Measurements from ENCODE around the gene TPRN. TPM values are rescaled to one million over a fixed set of nuclear protein-coding genes. Genes with fewer than 3 reads are reported as not detected.
A peak's percentile ranks its signal among the peaks of the same experiment; 100 is the strongest.

The TPRN gene
- total and polyA plus RNA-seq, 3 experiments from 2014 or later, result 0.76 to 15.1 (median 14.1) TPM

DNA sequence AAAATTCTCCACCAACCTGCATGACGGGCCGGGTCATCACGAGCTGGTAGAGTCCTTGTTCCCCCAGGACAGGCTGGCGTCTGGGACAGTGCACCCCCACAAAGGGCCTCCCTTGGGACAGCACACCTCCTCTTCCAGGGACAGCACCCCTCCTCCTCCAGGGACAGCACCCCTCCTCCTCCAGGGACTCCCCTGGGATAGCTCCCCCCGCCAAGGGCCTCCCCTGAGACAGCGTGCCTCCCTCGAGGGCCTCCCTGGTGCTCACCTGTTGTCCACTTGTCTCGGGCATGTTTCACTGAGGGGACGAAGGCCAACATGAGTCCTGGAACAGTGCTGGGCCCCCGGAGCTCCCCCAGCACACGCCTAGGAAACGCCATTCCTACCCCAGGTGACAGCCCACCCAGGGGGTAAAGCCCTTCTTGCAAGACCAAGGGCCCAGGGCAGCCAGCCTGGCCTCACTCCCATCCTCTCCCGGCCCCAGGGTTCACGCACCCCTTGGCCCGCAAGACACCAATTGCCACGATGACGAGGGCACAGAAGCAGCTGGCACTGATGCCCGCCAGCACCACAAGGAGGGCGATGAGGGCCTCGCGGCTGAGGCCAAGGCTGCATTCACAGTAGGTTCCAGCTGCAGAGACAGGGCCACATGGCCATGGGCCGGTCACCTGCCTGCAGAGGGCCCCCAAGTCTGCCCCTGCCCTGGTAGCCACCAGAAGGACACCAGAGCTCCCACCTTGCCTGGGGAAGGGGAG lies 29.2 kb downstream of the TPRN start:
- CTCF ChIA-PET, result no interaction called here
- POLR2A ChIA-PET, result no interaction called here
- H3K27me3 ChIP-seq (ENCODE audit: insufficient read depth, low read length, poor library complexity, severe bottlenecking), result peaks cover 21% of the 10 kb centered on the region
- H3K4me3 ChIP-seq (ENCODE audit: low read length), result no peak overlapping the region
- no peak overlapping the region for H3K27ac ChIP-seq (ENCODE audit: low read depth, low read length)
- H3K4me1 Mint-ChIP-seq, result peaks cover 0 to 15% (median 0%) of the 10 kb centered on the region in 3 donors
- H3K9me3 Mint-ChIP-seq, result peaks cover 0 to 1% (median 0%) of the 10 kb centered on the region in 5 donors
- H3K4me3 Mint-ChIP-seq, result no peak overlapping the region
- no peak overlapping the region for H3K27ac Mint-ChIP-seq
- H3K36me3 ChIP-seq (ENCODE audit: insufficient read depth, low read length), result no peaks in the 10 kb centered on the region
- no peaks in the 10 kb centered on the region for H3K9me3 ChIP-seq (ENCODE audit: low read length)
- peaks cover 10 to 14% of the 10 kb centered on the region in 2 donors for H3K27me3 Mint-ChIP-seq
- H3K4me1 ChIP-seq (ENCODE audit: insufficient read depth, low read length), result no peaks in the 10 kb centered on the region
- no peaks in the 10 kb centered on the region for H3K36me3 Mint-ChIP-seq
- DNase-seq, result no peak

DNA sequence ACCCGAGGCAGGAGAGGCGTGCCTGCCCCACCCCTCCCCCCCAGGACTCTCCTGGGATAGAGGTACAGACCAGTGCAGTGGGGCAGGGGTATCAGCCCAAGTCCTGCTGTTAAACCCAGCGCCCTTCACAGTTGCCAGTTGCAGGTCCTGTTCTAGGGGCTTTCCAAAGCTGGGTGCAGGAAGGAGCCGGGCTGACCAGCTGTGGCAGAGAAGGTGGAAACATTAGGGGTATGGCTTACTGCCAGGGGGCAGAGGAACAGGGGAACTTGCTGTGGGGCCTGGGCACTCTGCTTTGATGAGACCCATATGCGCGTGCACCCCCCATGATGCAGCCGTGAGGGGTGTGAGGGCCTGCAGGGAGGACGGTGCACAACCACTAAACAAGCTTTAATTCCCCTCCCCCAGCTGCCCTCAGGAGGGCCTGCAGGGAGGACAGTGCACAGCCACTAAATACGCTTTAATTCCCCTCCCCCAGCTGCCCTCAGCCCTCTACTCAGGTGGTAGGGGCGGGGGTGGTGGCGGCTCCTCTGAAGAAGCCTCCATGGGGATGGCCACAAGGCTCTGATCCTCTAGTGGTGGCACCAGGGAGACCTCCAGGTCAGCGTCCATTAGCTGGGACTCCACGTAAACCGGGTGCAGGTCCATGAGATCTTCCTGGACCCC lies 29.9 kb downstream of the TPRN start:
- POLR2A ChIA-PET, result no interaction called here
- DNase-seq, result no peak
- Histone ChIP-seq H3K4me1 (ENCODE audit: insufficient read depth, low read length) (no peaks in the 10 kb centered on the region), H3K27ac (ENCODE audit: low read depth, low read length) (no peak overlapping the region), H3K27me3 (ENCODE audit: insufficient read depth, low read length, poor library complexity, severe bottlenecking) (peaks cover 27% of the 10 kb centered on the region), H3K4me3 (ENCODE audit: low read length) (no peak overlapping the region), H3K36me3 (ENCODE audit: insufficient read depth, low read length) (no peaks in the 10 kb centered on the region), H3K9me3 (ENCODE audit: low read length) (no peaks in the 10 kb centered on the region)
- Mint-ChIP-seq H3K27me3 (peaks cover 10 to 18% of the 10 kb centered on the region in 2 donors), H3K4me3 (no peak overlapping the region), H3K36me3 (no peaks in the 10 kb centered on the region), H3K27ac (no peak overlapping the region), H3K9me3 (peaks cover 0 to 1% (median 0%) of the 10 kb centered on the region in 5 donors), H3K4me1 (peaks cover 0 to 11% (median 0%) of the 10 kb centered on the region in 3 donors)
- CTCF ChIA-PET, result no interaction called here

DNA sequence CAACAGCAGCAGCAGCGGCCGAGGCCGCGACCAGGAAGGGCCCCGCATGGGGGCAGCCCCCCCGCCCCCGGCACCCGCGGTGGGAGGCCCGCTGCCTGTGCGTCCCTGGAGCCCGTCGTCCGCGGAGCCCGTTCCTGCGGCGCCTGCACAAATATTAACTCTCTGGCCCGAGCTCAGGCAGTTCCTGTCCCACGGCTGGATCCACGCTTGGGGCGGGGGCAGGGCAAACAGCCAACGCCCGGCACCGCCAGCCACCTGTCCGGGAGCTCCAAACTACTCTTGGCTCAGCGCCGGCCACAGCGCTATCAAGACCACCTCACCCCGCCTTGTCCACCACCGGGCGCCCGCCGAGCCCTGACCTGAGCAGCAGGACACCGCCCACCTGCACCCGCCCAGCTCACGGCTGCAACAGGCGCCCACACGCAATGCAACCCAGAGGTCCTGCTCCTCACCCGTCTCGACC lies 30.6 kb downstream of the TPRN start, which contains the start of gene LRRC26:
TSS of gene LRRC26 (minus strand) at position 156 of the 463 bp plus-strand sequence. CDS start at position 48, 108 bp downstream.
- peaks cover 14 to 24% of the 10 kb centered on the region in 2 donors for H3K27me3 Mint-ChIP-seq
- no peak within 1 kb of the TSS for H3K4me3 ChIP-seq (ENCODE audit: low read length)
- H3K27ac ChIP-seq (ENCODE audit: low read depth, low read length), result no peak within 1 kb of the TSS
- POLR2A ChIA-PET, result no interaction called here
- peak within 1 kb of the TSS; percentile 24 to 78 (median 57) for H3K4me3 Mint-ChIP-seq
- no peaks in the 10 kb centered on the region for H3K9me3 ChIP-seq (ENCODE audit: low read length)
- H3K27ac Mint-ChIP-seq, result no peak within 1 kb of the TSS
- H3K9me3 Mint-ChIP-seq, result peaks cover 0 to 1% (median 0%) of the 10 kb centered on the region in 5 donors
- H3K36me3 Mint-ChIP-seq, result no peaks in the 10 kb centered on the region
- no peaks in the 10 kb centered on the region for H3K4me1 ChIP-seq (ENCODE audit: insufficient read depth, low read length)
- CTCF ChIA-PET, result no interaction called here
- no peaks in the 10 kb centered on the region for H3K36me3 ChIP-seq (ENCODE audit: insufficient read depth, low read length)
- H3K27me3 ChIP-seq (ENCODE audit: insufficient read depth, low read length, poor library complexity, severe bottlenecking), result peaks cover 27% of the 10 kb centered on the region
- H3K4me1 Mint-ChIP-seq, result peaks cover 0 to 11% (median 0%) of the 10 kb centered on the region in 3 donors
- DNase-seq, result no peak

DNA sequence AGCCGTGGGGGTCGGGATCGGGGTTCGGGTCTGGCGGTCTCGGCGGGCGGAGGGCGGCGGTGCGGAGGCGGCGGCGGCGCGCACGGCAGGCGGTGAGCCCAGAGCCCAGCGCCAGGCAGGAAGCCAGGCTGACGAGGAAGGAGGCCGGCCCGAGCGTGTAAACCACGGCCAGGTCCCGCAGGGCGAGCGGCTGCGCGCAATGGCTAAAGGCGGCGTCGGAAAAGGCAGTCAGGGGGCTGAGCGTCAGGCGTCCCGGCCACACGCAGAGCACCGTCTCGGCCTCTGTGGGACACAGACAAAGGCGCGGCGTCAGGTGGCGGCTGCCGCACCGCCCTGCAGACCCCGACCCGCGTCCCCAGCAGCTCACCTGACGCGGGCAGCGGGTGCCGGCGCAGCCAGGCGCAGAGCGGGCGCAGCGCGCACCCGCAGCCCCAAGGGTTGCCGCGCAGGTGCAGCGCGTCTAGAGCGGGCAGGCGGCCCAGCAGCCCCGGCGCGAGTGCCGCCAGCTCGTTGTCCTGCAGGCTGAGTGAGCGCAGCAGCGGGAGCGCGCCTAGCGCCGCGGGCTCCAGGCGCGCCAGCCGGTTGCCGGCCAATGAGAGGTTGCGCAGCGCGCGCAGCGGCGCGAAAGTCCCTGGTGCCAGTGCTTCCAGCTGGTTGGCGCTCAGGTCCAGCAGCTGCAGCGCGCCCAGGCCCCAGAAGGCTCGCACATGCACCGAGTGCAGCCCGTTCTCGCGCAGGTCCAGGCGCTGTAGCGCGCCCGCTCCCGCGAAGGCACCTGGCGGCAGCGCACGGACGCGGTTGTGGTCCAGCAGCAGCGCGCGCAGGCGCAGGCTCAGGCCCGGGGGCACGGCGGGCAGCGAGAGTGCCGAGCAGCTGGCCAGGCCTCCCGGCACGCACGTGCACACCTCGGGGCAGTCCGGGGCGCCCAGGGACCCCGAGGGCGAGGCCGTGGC lies 31.4 kb downstream of the TPRN start:
- DNase-seq, result no peak
- Histone ChIP-seq H3K27me3 (ENCODE audit: insufficient read depth, low read length, poor library complexity, severe bottlenecking) (peaks cover 32% of the 10 kb centered on the region), H3K27ac (ENCODE audit: low read depth, low read length) (no peak overlapping the region), H3K36me3 (ENCODE audit: insufficient read depth, low read length) (no peaks in the 10 kb centered on the region), H3K9me3 (ENCODE audit: low read length) (no peaks in the 10 kb centered on the region), H3K4me3 (ENCODE audit: low read length) (no peak overlapping the region), H3K4me1 (ENCODE audit: insufficient read depth, low read length) (no peaks in the 10 kb centered on the region)
- no peaks in the 10 kb centered on the region for H3K36me3 Mint-ChIP-seq
- H3K4me3 Mint-ChIP-seq, result peak overlapping the region; percentile 24 to 78 (median 57)
- H3K9me3 Mint-ChIP-seq, result peaks cover 0 to 1% (median 0%) of the 10 kb centered on the region in 5 donors
- no peak overlapping the region for H3K27ac Mint-ChIP-seq
- H3K27me3 Mint-ChIP-seq, result peaks cover 16 to 24% of the 10 kb centered on the region in 2 donors
- ChIA-PET CTCF (no interaction called here), POLR2A (no interaction called here)
- H3K4me1 Mint-ChIP-seq, result peaks cover 0 to 11% (median 0%) of the 10 kb centered on the region in 3 donors

- H3K4me3 ChIP-seq (ENCODE audit: low read length), result no peak overlapping the region
- peaks cover 0 to 1% (median 0%) of the 10 kb centered on the region in 5 donors for H3K9me3 Mint-ChIP-seq
These were observed 32.0 kb downstream of the TPRN start for GRCh38 chr9:137168573-137168903.

GRCh38 chr9:137167747-137168572 lies 32.6 kb downstream of the TPRN start:
- ChIA-PET POLR2A (interaction anchor here (0.6 kb wide), 1 partner anchor 113 kb away, joined by 3 read pairs; no protein-coding TSS in a partner anchor), CTCF (interaction anchor here (1.1 kb wide), 1 partner anchor 27 kb away, joined by 3 read pairs; no protein-coding TSS in a partner anchor)
- no peak overlapping the region for H3K27ac Mint-ChIP-seq
- H3K4me3 Mint-ChIP-seq, result peak overlapping the region in 1 of 7 donors; percentile 29
- peaks cover 15 to 28% of the 10 kb centered on the region in 2 donors for H3K27me3 Mint-ChIP-seq
- DNase-seq, result no peak
- Histone ChIP-seq H3K27me3 (ENCODE audit: insufficient read depth, low read length, poor library complexity, severe bottlenecking) (peaks cover 32% of the 10 kb centered on the region), H3K4me3 (ENCODE audit: low read length) (no peak overlapping the region), H3K27ac (ENCODE audit: low read depth, low read length) (no peak overlapping the region), H3K4me1 (ENCODE audit: insufficient read depth, low read length) (no peaks in the 10 kb centered on the region), H3K9me3 (ENCODE audit: low read length) (no peaks in the 10 kb centered on the region), H3K36me3 (ENCODE audit: insufficient read depth, low read length) (no peaks in the 10 kb centered on the region)
- no peaks in the 10 kb centered on the region for H3K36me3 Mint-ChIP-seq
- H3K9me3 Mint-ChIP-seq, result peaks cover 0 to 1% (median 0%) of the 10 kb centered on the region in 5 donors
- H3K4me1 Mint-ChIP-seq, result peaks cover 0 to 10% (median 0%) of the 10 kb centered on the region in 3 donors

More at GRCh38 chr9:137168573-137168903, 32.0 kb downstream of the TPRN start:
- H3K9me3 ChIP-seq (ENCODE audit: low read length), result no peaks in the 10 kb centered on the region
- Mint-ChIP-seq H3K4me3 (peak overlapping the region in 4 of 7 donors; percentile 24 to 78 (median 44)), H3K4me1 (peaks cover 0 to 12% (median 0%) of the 10 kb centered on the region in 3 donors), H3K27ac (no peak overlapping the region), H3K36me3 (no peaks in the 10 kb centered on the region), H3K27me3 (peaks cover 17 to 25% of the 10 kb centered on the region in 2 donors)
- DNase-seq, result no peak
- ChIA-PET CTCF (no interaction called here), POLR2A (no interaction called here)
- H3K27ac ChIP-seq (ENCODE audit: low read depth, low read length), result no peak overlapping the region
- H3K27me3 ChIP-seq (ENCODE audit: insufficient read depth, low read length, poor library complexity, severe bottlenecking), result peaks cover 32% of the 10 kb centered on the region
- no peaks in the 10 kb centered on the region for H3K4me1 ChIP-seq (ENCODE audit: insufficient read depth, low read length)
- no peaks in the 10 kb centered on the region for H3K36me3 ChIP-seq (ENCODE audit: insufficient read depth, low read length)

GRCh38 chr9:137167277-137167746 lies 33.2 kb downstream of the TPRN start:
- H3K36me3 ChIP-seq (ENCODE audit: insufficient read depth, low read length), result no peaks in the 10 kb centered on the region
- Mint-ChIP-seq H3K27ac (no peak overlapping the region), H3K9me3 (peaks cover 0 to 1% (median 0%) of the 10 kb centered on the region in 5 donors), H3K4me1 (peaks cover 0 to 10% (median 0%) of the 10 kb centered on the region in 3 donors), H3K27me3 (peaks cover 17 to 28% of the 10 kb centered on the region in 2 donors), H3K4me3 (no peak overlapping the region), H3K36me3 (no peaks in the 10 kb centered on the region)
- H3K4me3 ChIP-seq (ENCODE audit: low read length), result no peak overlapping the region
- H3K4me1 ChIP-seq (ENCODE audit: insufficient read depth, low read length), result no peaks in the 10 kb centered on the region
- ChIA-PET CTCF (interaction anchor here (1.1 kb wide), 1 partner anchor 27 kb away, joined by 3 read pairs; no protein-coding TSS in a partner anchor), POLR2A (no interaction called here)
- peaks cover 32% of the 10 kb centered on the region for H3K27me3 ChIP-seq (ENCODE audit: insufficient read depth, low read length, poor library complexity, severe bottlenecking)
- no peak overlapping the region for H3K27ac ChIP-seq (ENCODE audit: low read depth, low read length)
- no peaks in the 10 kb centered on the region for H3K9me3 ChIP-seq (ENCODE audit: low read length)
- no peak for DNase-seq
